GM12892 (cell line): ENCODE measurements around the gene CALCOCO2.

Experiments used
- POLR2A ChIP-seq: IDR thresholded peaks from 2 replicates; pipeline ENCODE4 v1.6.1; 2011; ENCODE audit warnings: low read depth, low read length, control low read depth
- POLR2AphosphoS5 ChIP-seq: IDR thresholded peaks from 2 replicates; pipeline ENCODE4 v1.6.1; 2011; ENCODE audit warnings: low read depth, low read length, control low read depth
- TAF1 ChIP-seq: IDR thresholded peaks from 2 replicates; pipeline ENCODE4 v1.6.1; 2011; ENCODE audit warnings: low read depth, mild to moderate bottlenecking, control low read depth, low read length, borderline replicate concordance

GRCh38 chr17:48818361-48818841 is 12.4 kb upstream of the CALCOCO2 start:
- TF ChIP-seq POLR2A (no peak), POLR2AphosphoS5 (no peak), TAF1 (no peak)
